GDM1 (cell line): ENCODE measurements around the gene STRC.
"Not testable (repeated sequence)": the region's sequence is repeated elsewhere in the genome, so short reads cannot be mapped to it uniquely, and the experiment has no call there.

Source experiments
- DNase-seq: peaks from one replicate; lab custom pipeline; 2025; lab: John Stamatoyannopoulos, UW

STRC gene

GRCh38 chr15:43618700-43619099, at the start of gene STRC:
STRC (minus strand) TSS chr15:43618800; CDS start chr15:43618722, 78 bp downstream.
- DNase-seq: not testable (repeated sequence)

- not testable (repeated sequence) for DNase-seq
Observed at GRCh38 chr15:43666177-43666576, 47.6 kb upstream of the STRC start.

- not testable (repeated sequence) for DNase-seq
Observed at GRCh38 chr15:43663333-43663732, 44.7 kb upstream of the STRC start.

DNA sequence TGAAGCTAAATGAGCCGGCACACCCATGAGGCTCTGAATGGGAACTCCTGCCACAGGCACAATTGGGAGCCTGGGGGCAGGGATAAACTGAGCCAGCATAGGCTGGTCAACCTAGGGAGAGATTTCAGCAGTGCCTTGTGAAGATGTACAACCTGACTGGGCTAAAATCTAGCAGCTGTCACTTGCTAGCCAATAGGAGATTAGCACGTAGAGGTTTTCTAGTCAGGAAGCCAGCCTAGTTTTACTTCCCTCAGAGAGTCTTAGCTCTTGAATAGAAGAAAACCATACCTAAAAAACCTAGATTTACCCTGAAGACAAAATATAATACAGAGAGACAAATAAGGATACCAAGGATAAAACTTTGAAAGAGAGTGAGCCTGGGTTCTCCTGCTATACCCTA, 43.7 kb upstream of the STRC start:
- DNase-seq: not testable (repeated sequence)

DNA sequence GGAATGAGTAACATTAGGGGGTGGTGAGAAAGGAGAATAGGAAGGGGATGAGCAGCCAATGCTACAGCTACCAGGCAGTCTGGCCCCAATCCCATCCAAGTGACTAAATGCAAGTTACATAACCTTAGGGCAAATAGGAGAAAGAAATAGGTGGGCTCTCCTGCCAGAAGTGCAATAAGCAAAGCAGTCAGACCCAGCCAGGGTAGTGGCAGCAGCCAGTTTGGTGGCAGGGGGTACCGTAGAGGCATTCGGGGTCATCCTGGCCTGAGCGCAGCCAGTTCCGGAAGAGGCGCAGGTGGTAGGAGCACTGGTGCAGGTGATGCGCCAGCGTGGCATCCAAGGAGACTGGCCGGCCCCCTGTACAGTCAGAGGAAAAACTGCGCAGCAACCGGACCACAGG, 41.1 kb upstream of the STRC start:
- not testable (repeated sequence) for DNase-seq

- DNase-seq: not testable (repeated sequence)
Observed at GRCh38 chr15:43649430-43649926, 30.9 kb upstream of the STRC start.

DNA sequence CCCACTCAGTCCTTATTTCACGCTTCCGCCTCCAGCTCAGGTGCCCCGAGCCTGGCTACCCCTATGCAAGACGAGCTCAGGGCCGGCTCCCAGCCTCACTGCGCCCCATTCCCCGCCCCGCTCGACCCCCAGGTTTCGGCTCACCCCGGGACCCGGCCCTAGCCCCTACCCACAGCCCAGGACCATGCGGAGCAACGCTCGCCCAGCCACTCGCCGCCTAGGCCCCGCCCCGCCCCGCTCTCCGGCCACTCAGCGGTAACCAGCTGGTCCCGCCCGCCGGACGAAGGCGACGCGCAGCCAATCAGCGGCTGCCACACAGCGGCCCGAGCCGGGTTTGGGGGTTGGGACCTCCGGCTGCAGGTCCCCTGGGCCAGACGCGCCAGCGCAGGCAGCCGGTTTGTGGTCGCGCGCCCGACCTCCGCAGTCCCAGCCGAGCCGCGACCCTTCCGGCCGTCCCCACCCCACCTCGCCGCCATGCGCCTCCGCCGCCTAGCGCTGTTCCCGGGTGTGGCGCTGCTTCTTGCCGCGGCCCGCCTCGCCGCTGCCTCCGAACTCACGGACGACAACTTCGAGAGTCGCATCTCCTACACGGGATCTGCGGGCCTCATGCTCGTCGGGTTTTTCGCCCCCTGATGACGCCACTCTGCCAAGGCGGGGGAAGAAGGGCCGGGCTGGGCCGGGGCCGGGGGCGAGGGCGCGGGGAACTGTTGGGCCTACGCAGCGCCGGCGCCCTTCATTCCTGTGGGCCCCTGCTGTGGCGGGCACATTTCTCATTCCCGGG, 30.2 kb upstream of the STRC start, which contains the start of gene CATSPER2:
Gene CATSPER2 (minus strand): TSS at position 196 of the 781 bp plus-strand sequence. CDS start 783 bp downstream, outside the sequence.
- no peak for DNase-seq

DNA sequence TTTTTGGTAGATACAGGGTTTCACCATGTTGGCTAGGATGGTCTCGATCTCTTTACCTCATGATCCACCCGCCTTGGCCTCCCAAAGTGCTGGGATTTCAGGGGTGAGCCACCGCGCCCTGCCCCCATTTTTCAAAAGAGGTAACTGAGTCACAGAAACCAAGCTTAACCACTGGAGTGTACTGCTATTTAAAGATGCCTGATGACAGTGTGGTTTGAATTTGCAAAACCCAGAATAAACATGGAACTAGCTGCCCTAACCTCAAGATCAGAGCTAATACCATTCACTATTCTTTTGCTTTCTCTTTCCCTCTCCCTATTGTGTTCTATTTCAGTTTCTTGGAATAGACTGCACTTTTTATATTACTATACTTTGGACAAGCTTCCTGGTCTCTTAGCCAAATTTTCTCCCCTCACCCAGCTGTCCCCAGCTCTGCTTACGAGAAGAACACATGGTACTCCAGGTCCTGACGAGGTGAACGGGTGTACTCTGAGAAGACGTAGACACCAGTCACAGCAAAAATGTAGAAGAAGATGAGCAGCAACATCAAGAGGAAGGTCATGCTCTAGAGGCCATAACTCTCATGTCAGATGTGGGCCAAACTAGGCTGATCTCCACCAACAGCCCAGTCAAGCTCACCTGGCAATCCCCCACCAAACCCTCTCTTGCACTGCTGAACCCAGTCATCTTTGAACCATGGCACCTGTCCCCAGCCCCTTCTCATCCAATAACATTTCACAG, 20.0 kb upstream of the STRC start:
- not testable (repeated sequence) for DNase-seq

DNA sequence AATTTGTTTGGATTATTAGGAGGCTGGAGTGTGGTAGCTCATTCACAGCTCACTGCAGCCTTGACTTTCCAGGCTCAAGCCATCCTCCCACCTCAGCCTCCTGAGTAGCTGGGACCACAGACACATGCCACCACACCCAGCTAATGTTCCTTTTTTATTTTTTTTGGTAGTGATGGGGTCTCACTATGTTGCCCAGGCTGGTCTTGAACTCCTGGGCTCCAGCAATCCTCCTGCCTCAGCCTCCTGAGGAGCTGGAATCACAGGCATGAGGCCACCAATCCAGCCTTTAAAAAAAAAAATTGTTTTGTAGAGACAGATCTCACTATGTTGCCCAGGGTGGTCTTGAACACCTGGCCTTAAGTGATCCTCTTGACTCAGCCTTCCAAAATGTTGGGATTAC, 8.3 kb upstream of the STRC start:
- DNase-seq: not testable (repeated sequence)

- DNase-seq: no peak
Observed at GRCh38 chr15:43625106-43625505, 6.5 kb upstream of the STRC start.

GRCh38 chr15:43622068-43622799, 3.6 kb upstream of the STRC start:
- not testable (repeated sequence) for DNase-seq

DNA sequence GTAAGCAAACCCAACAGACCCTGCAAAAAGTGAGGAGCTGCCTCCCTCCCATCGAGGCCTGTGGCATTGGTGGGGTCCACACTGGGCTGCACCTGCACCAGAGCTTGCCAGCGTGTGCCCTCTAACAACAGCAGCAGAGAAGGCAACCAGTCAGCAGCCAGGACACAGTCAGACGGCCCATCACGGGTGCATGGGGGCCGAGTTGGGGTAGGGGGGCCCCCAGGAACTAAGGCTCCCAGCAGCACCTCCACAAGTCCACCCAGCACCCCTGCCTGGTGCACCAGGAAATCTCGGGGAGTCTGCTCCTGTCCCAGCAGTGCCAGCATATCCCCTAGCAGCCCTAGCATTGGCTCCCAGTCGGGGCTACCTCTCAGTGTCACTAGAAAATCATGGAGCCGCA, 850 bp downstream of the STRC start:
- DNase-seq: not testable (repeated sequence)

DNA sequence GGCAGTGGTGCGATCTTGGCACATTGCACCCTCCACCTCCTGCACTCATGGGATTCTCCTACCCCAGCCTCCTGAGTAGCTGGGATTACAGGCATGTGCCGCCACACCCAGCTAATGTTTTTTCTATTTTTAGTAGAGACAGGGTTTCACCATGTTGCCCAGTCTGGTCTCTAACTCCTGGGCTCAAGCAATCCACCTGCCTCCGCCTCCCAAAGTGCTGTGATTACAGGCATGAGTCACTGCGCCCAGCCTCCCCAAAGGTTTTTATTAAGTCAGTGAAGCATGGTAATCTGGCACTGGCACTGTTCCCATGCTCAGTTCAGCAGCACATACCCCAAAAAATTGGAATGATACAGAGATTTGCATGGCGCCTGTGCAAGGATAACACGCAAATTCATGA, 16.4 kb downstream of the STRC start:
- DNase-seq: not testable (repeated sequence)

DNA sequence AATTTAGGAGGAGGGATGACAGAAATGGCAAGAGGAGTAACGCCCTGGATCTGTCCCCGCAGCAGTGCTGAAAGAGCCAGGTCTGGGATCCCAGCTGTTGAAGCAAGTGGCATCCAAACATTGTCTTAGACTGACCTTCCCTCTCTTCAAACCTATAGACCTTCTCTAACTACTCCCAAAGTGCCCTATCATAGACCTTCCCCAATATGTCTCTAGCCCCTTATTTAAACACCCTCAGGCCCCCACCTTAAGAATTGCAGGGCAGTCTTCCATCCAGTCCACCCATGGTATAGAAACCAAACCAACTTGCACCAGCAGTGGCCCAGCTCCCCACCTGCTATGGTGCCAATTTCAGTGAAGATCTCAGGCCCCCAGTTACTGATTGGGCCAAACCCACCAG, 18.4 kb downstream of the STRC start:
- DNase-seq: not testable (repeated sequence)

GRCh38 chr15:43599131-43599530, 19.5 kb downstream of the STRC start:
- not testable (repeated sequence) for DNase-seq

- not testable (repeated sequence) for DNase-seq
Observed at GRCh38 chr15:43593328-43594190, 25.0 kb downstream of the STRC start, which contains the start of gene CKMT1B. CKMT1B (plus strand) TSS chr15:43594027; CDS start chr15:43594219, 192 bp downstream.

DNA sequence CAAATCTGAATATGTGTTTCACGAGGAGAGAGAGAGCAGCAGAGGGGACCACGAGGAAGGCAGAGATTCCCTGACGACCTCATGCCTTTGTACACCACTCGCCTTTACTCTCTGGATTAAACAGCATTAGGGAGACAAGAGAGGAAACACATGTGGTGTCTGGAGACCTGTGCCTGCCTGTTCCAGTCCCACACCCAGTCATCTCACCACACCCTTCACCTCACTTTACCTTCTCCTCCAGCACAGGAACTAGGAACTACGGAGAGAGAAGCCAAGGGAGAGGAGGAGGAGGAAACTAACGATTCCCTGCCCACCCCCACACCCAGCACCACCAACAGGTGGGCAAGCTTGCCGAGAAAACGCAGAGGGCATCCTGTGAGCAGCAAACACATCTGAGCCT, 25.8 kb downstream of the STRC start:
- not testable (repeated sequence) for DNase-seq

GRCh38 chr15:43589778-43590466, 28.7 kb downstream of the STRC start, which contains the start of gene PPIP5K1:
PPIP5K1 (minus strand) TSS chr15:43590208; CDS start chr15:43584504, 5,704 bp downstream.
- not testable (repeated sequence) for DNase-seq

GRCh38 chr15:43574607-43575006, 44.0 kb downstream of the STRC start:
- DNase-seq: not testable (repeated sequence)

DNA sequence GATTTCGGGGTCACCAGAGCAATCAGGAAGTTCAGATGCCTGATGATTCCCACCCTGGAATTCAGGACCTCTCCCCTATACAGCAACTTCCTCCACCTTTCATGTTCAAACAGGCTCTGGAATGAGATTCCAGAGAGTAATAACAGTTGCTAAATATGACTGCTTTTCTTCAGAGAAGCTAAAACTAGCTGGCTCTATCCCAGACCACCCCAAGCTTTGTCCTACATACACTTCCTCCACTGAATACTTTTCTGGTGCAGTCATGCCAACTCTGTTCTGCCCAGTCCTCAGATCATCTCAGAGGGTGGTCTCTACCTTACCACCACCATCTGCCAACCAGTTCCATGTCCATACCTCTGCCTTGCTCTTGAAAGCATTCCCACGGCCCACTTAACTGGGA, 52.0 kb downstream of the STRC start:
- not testable (repeated sequence) for DNase-seq
